Loucy (cell line): Measurements from ENCODE around the gene SLX4IP.

ENCODE experiments used
- CTCF ChIP-seq: fragments of 200-600 bp; sonication (generic); conservative IDR thresholded peaks from 2 replicates; pipeline ENCODE4 v1.5.1; 2014; ENCODE audit warnings: mild to moderate bottlenecking, antibody characterized with exemption, low read length
- EZH2phosphoT487 ChIP-seq: fragments of 200-600 bp; IDR thresholded peaks from 2 replicates; pipeline ENCODE4 v1.6.1; 2018; ENCODE audit warnings: antibody characterized with exemption, mild to moderate bottlenecking, moderate library complexity, borderline replicate concordance

- peak; percentile 83 for TF ChIP-seq CTCF
- no peak for TF ChIP-seq EZH2phosphoT487
Measured at GRCh38 chr20:10469599-10469998, 34.5 kb downstream of the SLX4IP start.
